Measurements from ENCODE around the gene ABCC1. TPM values are rescaled to one million over a fixed set of nuclear protein-coding genes. Genes with fewer than 3 reads are reported as not detected.

ABCC1 gene
- total and polyA plus RNA-seq, 2 of the 8 experiments (the other 6 are each of a cell fraction or from before 2014, with no cell fraction given): 42.6 to 66.8 TPM

DNA sequence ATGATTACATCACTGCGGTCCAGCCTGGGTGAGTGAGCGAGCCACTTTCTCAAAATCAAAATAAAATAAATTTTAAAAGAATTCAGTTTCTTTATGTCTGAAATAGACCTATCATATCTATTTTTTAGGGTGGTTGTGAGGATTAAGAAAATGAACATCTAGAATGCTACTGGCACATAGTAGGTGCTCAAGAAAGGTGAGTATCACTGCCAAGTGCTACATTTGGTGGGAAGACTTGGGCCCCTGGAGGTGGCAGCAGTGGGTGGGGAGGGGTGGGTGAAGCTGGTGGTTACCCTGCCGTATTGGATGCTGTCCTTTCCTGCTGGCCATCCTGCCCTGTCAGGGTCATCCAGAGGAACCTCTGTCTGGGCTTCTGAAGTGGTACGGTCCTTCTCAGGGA lies 223.6 kb downstream of the ABCC1 start:
- no peak overlapping the region for H3K9ac ChIP-seq (replicated peaks in 1 of 4; ENCODE audit: extremely low read depth in 1 of 4, low read depth in 3 of 4, low read length in 3 of 4)
- H2BK20ac ChIP-seq (ENCODE audit: low read length): no peak overlapping the region
- TF ChIP-seq BACH1 (IDR thresholded peaks at IDR 0.05; ENCODE audit: low read length): no peak
- TF ChIP-seq JUND (IDR thresholded peaks at IDR 0.05; ENCODE audit: low read length): no peak
- no peak for TF ChIP-seq MAFK (IDR thresholded peaks at IDR 0.05; ENCODE audit: low read depth, low read length)
- TF ChIP-seq, protein P1, sequence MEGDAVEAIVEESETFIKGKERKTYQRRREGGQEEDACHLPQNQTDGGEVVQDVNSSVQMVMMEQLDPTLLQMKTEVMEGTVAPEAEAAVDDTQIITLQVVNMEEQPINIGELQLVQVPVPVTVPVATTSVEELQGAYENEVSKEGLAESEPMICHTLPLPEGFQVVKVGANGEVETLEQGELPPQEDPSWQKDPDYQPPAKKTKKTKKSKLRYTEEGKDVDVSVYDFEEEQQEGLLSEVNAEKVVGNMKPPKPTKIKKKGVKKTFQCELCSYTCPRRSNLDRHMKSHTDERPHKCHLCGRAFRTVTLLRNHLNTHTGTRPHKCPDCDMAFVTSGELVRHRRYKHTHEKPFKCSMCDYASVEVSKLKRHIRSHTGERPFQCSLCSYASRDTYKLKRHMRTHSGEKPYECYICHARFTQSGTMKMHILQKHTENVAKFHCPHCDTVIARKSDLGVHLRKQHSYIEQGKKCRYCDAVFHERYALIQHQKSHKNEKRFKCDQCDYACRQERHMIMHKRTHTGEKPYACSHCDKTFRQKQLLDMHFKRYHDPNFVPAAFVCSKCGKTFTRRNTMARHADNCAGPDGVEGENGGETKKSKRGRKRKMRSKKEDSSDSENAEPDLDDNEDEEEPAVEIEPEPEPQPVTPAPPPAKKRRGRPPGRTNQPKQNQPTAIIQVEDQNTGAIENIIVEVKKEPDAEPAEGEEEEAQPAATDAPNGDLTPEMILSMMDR (IDR thresholded peaks at IDR 0.05; ENCODE audit: control extremely low read depth in 1 of 3, insufficient read depth in 1 of 3, low read depth in 1 of 3, low read length in 3 of 3): no peak
- TF ChIP-seq SAP30 (IDR thresholded peaks at IDR 0.05; ENCODE audit: insufficient read depth, insufficient replicate concordance, low read length): no peak
- ChIA-PET CTCF (ENCODE audit: partially characterized antibody) (interaction anchor here (0.5 to 5.7 kb wide), 3 partner anchors 8 to 14 kb away, joined by 3 to 33 read pairs (median 19); no protein-coding TSS in a partner anchor), POLR2A (ENCODE audit: partially characterized antibody) (no interaction called here)
- no peak overlapping the region for H3K4me3 ChIP-seq (ENCODE audit: extremely low read depth in 1 of 4, insufficient read depth in 2 of 4, low read depth in 3 of 4, low read length in 4 of 4)
- no peak for DNase-seq (ENCODE audit: low read depth in 1 of 2, low spot score in 2 of 2)
- no peak overlapping the region for H3K14ac ChIP-seq (ENCODE audit: insufficient read length)
- no peak overlapping the region for H2BK15ac ChIP-seq (ENCODE audit: low read length)
- H3K23ac ChIP-seq (ENCODE audit: insufficient read length): no peak overlapping the region
- H3K27me3 ChIP-seq (replicated peaks in 1 of 4; ENCODE audit: control insufficient read depth in 3 of 4, extremely low read depth in 1 of 4, insufficient read depth in 3 of 4, low read length in 3 of 4): no peaks in the 10 kb centered on the region
- no peak overlapping the region for H4K8ac ChIP-seq (ENCODE audit: extremely low read depth, insufficient read depth, low read length)
- no peak overlapping the region for H3K18ac ChIP-seq (ENCODE audit: extremely low read depth, low read length)
- no peaks in the 10 kb centered on the region for H3K79me2 ChIP-seq (ENCODE audit: control insufficient read depth in 1 of 2, insufficient read depth in 2 of 2, low read length in 2 of 2)
- no peak overlapping the region for H3K4me2 ChIP-seq (ENCODE audit: insufficient read depth in 1 of 2, low read depth in 2 of 2, low read length in 2 of 2)
- FAIRE-seq: no peak
- H2BK5ac ChIP-seq (ENCODE audit: low read depth, low read length): no peak overlapping the region
- H2BK12ac ChIP-seq (ENCODE audit: low read depth, low read length): no peak overlapping the region
- no peak overlapping the region for H3K4ac ChIP-seq (replicated peaks; ENCODE audit: insufficient read length, low read depth, low read length)
- H2AK5ac ChIP-seq (ENCODE audit: low read depth, low read length): no peak overlapping the region
- no peak overlapping the region for H2BK120ac ChIP-seq (replicated peaks; ENCODE audit: low read depth, low read length)
- no peaks in the 10 kb centered on the region for H3K79me1 ChIP-seq (ENCODE audit: low read depth, low read length)
- peaks cover 0 to 3% of the 10 kb centered on the region in 2 experiments; a peak in 1 of 4 replicates for H3K9me3 ChIP-seq (ENCODE audit: insufficient read depth in 2 of 2, low read depth in 1 of 2, low read length in 1 of 2)
- H3K27ac ChIP-seq (ENCODE audit: low read depth, low read length): no peak overlapping the region
- no peak overlapping the region for H3K56ac ChIP-seq (replicated peaks; ENCODE audit: insufficient read length, low read depth, low read length)
- H3K36me3 ChIP-seq (ENCODE audit: control insufficient read depth in 2 of 4, insufficient read depth in 4 of 4, low read length in 3 of 4): no peaks in the 10 kb centered on the region
- no peaks in the 10 kb centered on the region for H4K20me1 ChIP-seq (replicated peaks in 1 of 2; ENCODE audit: control insufficient read depth in 1 of 2, insufficient read depth in 2 of 2, low read length in 2 of 2)
- peaks cover 9% of the 10 kb centered on the region; the same call in 1 of the 2 replicates for H3K23me2 ChIP-seq (ENCODE audit: low read depth, low read length)
- WGBS, 2 experiments (ENCODE audit: extremely low coverage in 1 of 2, insufficient coverage in 1 of 2, insufficient read length in 1 of 2, insufficient replicate concordance in 2 of 2, low coverage in 1 of 2, low lambda C conversion rate in 2 of 2, missing lambda C conversion rate in 1 of 2): 97% methylated on average over 3 of the region's 4 CpGs; no CpG with 5 or more reads in 1 of the 2 experiments
- H2AFZ ChIP-seq (ENCODE audit: low read length): no peak overlapping the region
- no peak overlapping the region for H4K5ac ChIP-seq (ENCODE audit: insufficient read length, low read depth, low read length)
- H3K4me1 ChIP-seq (replicated peaks in 1 of 4; ENCODE audit: control insufficient read depth in 3 of 4, insufficient read depth in 4 of 4, low read length in 3 of 4): no peaks in the 10 kb centered on the region
- H4K91ac ChIP-seq (replicated peaks; ENCODE audit: insufficient read length, low read length): no peak overlapping the region
